ENCODE results near the gene MIPEP. TPM values are rescaled to one million over a fixed set of nuclear protein-coding genes. Genes with fewer than 3 reads are reported as not detected.

The MIPEP gene
- total RNA-seq, 2 experiments from 2014 or later = 3.9 to 4.8 TPM

- no peaks in the 10 kb centered on the region for H3K36me3 Mint-ChIP-seq (ENCODE audit: low read depth)
- H3K36me3 ChIP-seq (ENCODE audit: insufficient read depth, low read length) = no peaks in the 10 kb centered on the region
- ChIA-PET CTCF (no interaction called here), POLR2A (no interaction called here)
- H3K4me3 ChIP-seq (ENCODE audit: low read length) = no peak overlapping the region
- no peak for DNase-seq
- no peaks in the 10 kb centered on the region for H3K9me3 ChIP-seq (ENCODE audit: control insufficient read depth in 1 of 2, insufficient read depth in 1 of 2, low read length in 2 of 2)
- H3K27me3 ChIP-seq (ENCODE audit: control insufficient read depth in 1 of 2, insufficient read depth in 2 of 2, low read length in 2 of 2) = no peaks in the 10 kb centered on the region
- H3K4me1 ChIP-seq (ENCODE audit: insufficient read depth, low read length) = no peaks in the 10 kb centered on the region
- intact Hi-C loops (cut with DNase I, micrococcal nuclease) = no loop called here
- no peaks in the 10 kb centered on the region for H3K9me3 Mint-ChIP-seq
- H3K27ac ChIP-seq (ENCODE audit: low read depth in 1 of 2, low read length in 2 of 2) = no peak overlapping the region
- ATAC-seq (ENCODE audit: poor library complexity) = no peak
- H3K27ac Mint-ChIP-seq = no peak overlapping the region
- peaks cover 5% of the 10 kb centered on the region for H3K4me1 Mint-ChIP-seq (ENCODE audit: low read depth)
- H3K27me3 Mint-ChIP-seq = no peaks in the 10 kb centered on the region
- no peak overlapping the region for H3K4me3 Mint-ChIP-seq
- TF ChIP-seq CTCF (IDR thresholded peaks at IDR 0.05) = no peak
Observed at GRCh38 chr13:23770428-23770827, 118.8 kb downstream of the MIPEP start.

GRCh38 chr13:23769401-23769800, 119.8 kb downstream of the MIPEP start:
- H3K27me3 Mint-ChIP-seq = no peaks in the 10 kb centered on the region
- POLR2A ChIA-PET = no interaction called here
- Histone ChIP-seq H3K27ac (ENCODE audit: low read depth in 1 of 2, low read length in 2 of 2) (no peak overlapping the region), H3K36me3 (ENCODE audit: insufficient read depth, low read length) (no peaks in the 10 kb centered on the region), H3K9me3 (ENCODE audit: control insufficient read depth in 1 of 2, insufficient read depth in 1 of 2, low read length in 2 of 2) (no peaks in the 10 kb centered on the region), H3K4me3 (ENCODE audit: low read length) (no peak overlapping the region), H3K4me1 (ENCODE audit: insufficient read depth, low read length) (no peaks in the 10 kb centered on the region), H3K27me3 (ENCODE audit: control insufficient read depth in 1 of 2, insufficient read depth in 2 of 2, low read length in 2 of 2) (no peaks in the 10 kb centered on the region)
- no peak overlapping the region for H3K27ac Mint-ChIP-seq
- no peak for TF ChIP-seq CTCF (IDR thresholded peaks at IDR 0.05)
- H3K36me3 Mint-ChIP-seq (ENCODE audit: low read depth) = no peaks in the 10 kb centered on the region
- DNase-seq = no peak
- no peaks in the 10 kb centered on the region for H3K9me3 Mint-ChIP-seq
- CTCF ChIA-PET = no interaction called here
- H3K4me1 Mint-ChIP-seq (ENCODE audit: low read depth) = peaks cover 5% of the 10 kb centered on the region
- no peak for ATAC-seq (ENCODE audit: poor library complexity)
- intact Hi-C loops (cut with DNase I, micrococcal nuclease) = no loop called here
- no peak overlapping the region for H3K4me3 Mint-ChIP-seq

GRCh38 chr13:23767838-23768237, 121.4 kb downstream of the MIPEP start:
- Histone ChIP-seq H3K27ac (ENCODE audit: low read depth in 1 of 2, low read length in 2 of 2) (no peak overlapping the region), H3K9me3 (ENCODE audit: control insufficient read depth in 1 of 2, insufficient read depth in 1 of 2, low read length in 2 of 2) (no peaks in the 10 kb centered on the region), H3K36me3 (ENCODE audit: insufficient read depth, low read length) (no peaks in the 10 kb centered on the region), H3K4me3 (ENCODE audit: low read length) (no peak overlapping the region), H3K4me1 (ENCODE audit: insufficient read depth, low read length) (no peaks in the 10 kb centered on the region), H3K27me3 (ENCODE audit: control insufficient read depth in 1 of 2, insufficient read depth in 2 of 2, low read length in 2 of 2) (no peaks in the 10 kb centered on the region)
- DNase-seq (no peak), ATAC-seq (ENCODE audit: poor library complexity) (no peak)
- intact Hi-C loops (cut with DNase I, micrococcal nuclease) = no loop called here
- Mint-ChIP-seq H3K4me1 (ENCODE audit: low read depth) (peaks cover 5% of the 10 kb centered on the region), H3K27me3 (no peaks in the 10 kb centered on the region), H3K9me3 (no peaks in the 10 kb centered on the region), H3K36me3 (ENCODE audit: low read depth) (no peaks in the 10 kb centered on the region), H3K4me3 (no peak overlapping the region), H3K27ac (no peak overlapping the region)
- POLR2A ChIA-PET = interaction anchor here (0.9 kb wide), 1 partner anchor 11 kb away, joined by 3 read pairs; no protein-coding TSS in a partner anchor
- CTCF ChIA-PET = no interaction called here
- no peak for TF ChIP-seq CTCF (IDR thresholded peaks at IDR 0.05)
